Left ventricle myocardium inferior (tissue), 1 donor: Measurements from ENCODE around the gene MED28. TPM values are rescaled to one million over a fixed set of nuclear protein-coding genes. Genes with fewer than 3 reads are reported as not detected.
A peak's percentile ranks its signal among the peaks of the same experiment; 100 is the strongest.
"Not testable (repeated sequence)": the region's sequence is repeated elsewhere in the genome, so short reads cannot be mapped to it uniquely, and the experiment has no call there.

ENCODE experiments used
- DNase-seq: peaks from one replicate; pipeline ENCODE4 v3.0.0-alpha.2; 2020
- H3K27ac ChIP-seq: fragments of 200-600 bp; replicated peaks from 2 replicates; pipeline ENCODE4 v1.8.0; 2021
- H3K27me3 ChIP-seq: fragments of 200-600 bp; 2 replicates; pipeline ENCODE4 v1.8.0; 2021; ENCODE audit warnings: low read depth
- H3K36me3 ChIP-seq: fragments of 200-600 bp; 2 replicates; pipeline ENCODE4 v1.8.0; 2021
- H3K4me1 ChIP-seq: fragments of 200-600 bp; 2 replicates; pipeline ENCODE4 v1.8.0; 2021
- H3K4me3 ChIP-seq: fragments of 200-600 bp; 2 replicates; pipeline ENCODE4 v1.8.0; 2021; ENCODE audit warnings: mild to moderate bottlenecking, moderate library complexity
- H3K9me3 ChIP-seq: fragments of 200-600 bp; replicated peaks from 2 replicates; pipeline ENCODE4 v1.8.0; 2021
- CTCF ChIP-seq: fragments of 200-600 bp; IDR thresholded peaks from 2 replicates; pipeline ENCODE4 v1.8.0; 2021; ENCODE audit warnings: antibody characterized with exemption, mild to moderate bottlenecking, borderline replicate concordance
- intact Hi-C: fragments of 100-400 bp; cut with micrococcal nuclease; formaldehyde crosslinking; loops from one replicate; pipeline ENCODE4 v1.11.0; 2022
- long read RNA-seq: library from polyadenylated mRNA; unstranded; transcript quantifications from one replicate; pipeline ENCODE4 v2.0.0, GENCODE V29; 2021
- total RNA-seq: library from RNA; stranded (reverse); fragmentation: NEBNext Ultra II Directional; extraction: Animal tissue kit (Norgen Biotek cat#: 25700); gene quantifications from one replicate; pipeline ENCODE4 v1.2.1, GENCODE V29; 2021
- donor health status: DM: no; HTN: yes; CAD: no; lungs with severe emphysema.

MED28 gene
- 18.1 TPM for total RNA-seq
- long read RNA-seq, full-length matches to known transcripts = 15 of 24 reads
- long read RNA-seq, partial matches to known transcripts = 1 of 24 reads
- long read RNA-seq, other reads (novel, unspliced or antisense) = 8 of 24 reads

- Histone ChIP-seq H3K4me1 (peaks cover 64% of the 10 kb centered on the region), H3K4me3 (peak within 1 kb of the TSS; percentile 99), H3K36me3 (peaks cover 26% of the 10 kb centered on the region), H3K27me3 (no peaks in the 10 kb centered on the region), H3K9me3 (no peaks in the 10 kb centered on the region), H3K27ac (peak within 1 kb of the TSS; percentile 88)
- intact Hi-C loops = no loop called here
- DNase-seq = peak; percentile 96
- TF ChIP-seq CTCF = peak; percentile 24
Measured at GRCh38 chr4:17614416-17615299, at the start of gene MED28. TSS of gene MED28 (plus strand) at chr4:17614641. CDS start at chr4:17614655, 14 bp downstream.

DNA sequence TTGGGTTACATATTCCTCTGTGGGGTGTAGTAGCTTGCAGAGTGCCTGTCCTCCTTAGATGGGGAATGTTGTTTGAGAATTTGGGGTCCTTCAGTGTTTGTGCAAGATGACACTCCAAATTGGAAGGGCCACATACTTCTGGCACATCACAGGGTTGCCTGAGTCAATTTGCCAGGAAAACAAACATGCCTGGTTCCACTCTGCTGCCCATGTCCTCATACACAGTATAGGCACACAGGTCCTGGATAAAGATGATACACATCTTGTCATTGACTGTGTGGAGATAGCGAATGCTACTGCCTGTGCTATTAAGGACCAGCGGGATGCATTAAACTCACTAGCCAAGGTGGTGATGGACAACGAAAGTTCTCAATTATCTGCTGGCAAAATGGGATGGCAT, 48.6 kb upstream of the MED28 start:
- no peak for DNase-seq
- intact Hi-C loops = no loop called here
- TF ChIP-seq CTCF = no peak
- H3K27me3 ChIP-seq = no peaks in the 10 kb centered on the region
- no peak overlapping the region for H3K27ac ChIP-seq
- no peaks in the 10 kb centered on the region for H3K9me3 ChIP-seq
- no peaks in the 10 kb centered on the region for H3K4me1 ChIP-seq
- H3K4me3 ChIP-seq = no peak overlapping the region
- no peaks in the 10 kb centered on the region for H3K36me3 ChIP-seq

DNA sequence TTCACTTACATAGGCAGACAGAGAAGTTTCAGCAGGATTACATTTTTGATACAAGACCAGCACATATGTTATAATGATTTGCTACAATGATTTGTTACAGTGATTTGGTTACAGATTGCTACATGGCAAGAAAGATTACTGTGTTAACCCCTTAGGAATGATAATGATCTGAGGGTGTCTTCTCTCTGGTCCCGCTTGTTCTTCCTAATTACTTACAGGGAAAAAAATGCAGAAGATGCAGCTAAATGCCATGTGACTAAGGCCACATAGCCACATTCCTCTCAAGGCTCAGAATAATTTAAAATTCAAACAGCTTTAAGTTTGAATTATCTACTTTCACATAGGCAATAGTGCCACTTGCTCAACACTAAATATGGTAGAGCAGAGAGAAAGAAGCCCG, 47.2 kb upstream of the MED28 start:
- no peaks in the 10 kb centered on the region for H3K9me3 ChIP-seq
- TF ChIP-seq CTCF = no peak
- intact Hi-C loops = no loop called here
- H3K27ac ChIP-seq = no peak overlapping the region
- H3K27me3 ChIP-seq = no peaks in the 10 kb centered on the region
- no peaks in the 10 kb centered on the region for H3K4me1 ChIP-seq
- no peak overlapping the region for H3K4me3 ChIP-seq
- DNase-seq = no peak
- H3K36me3 ChIP-seq = no peaks in the 10 kb centered on the region

DNA sequence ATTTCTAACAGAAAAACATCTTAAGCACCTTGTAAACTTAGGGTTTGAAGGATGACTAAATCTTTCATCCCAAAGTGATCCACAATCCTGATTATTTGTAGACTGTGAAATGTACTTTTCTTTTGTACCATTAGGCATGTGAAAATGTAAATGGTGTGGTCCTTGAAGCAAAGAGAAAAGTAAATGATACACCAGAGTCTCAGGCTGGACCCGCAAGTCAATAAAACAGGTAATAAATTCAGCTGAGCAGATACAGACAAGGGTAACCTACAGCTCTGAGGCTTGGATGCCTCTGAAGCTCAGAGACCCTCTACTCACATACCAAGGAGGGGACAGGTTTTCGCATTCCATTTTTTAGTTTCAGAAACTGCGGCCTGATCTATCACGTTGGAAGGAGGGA, 40.2 kb upstream of the MED28 start:
- no peaks in the 10 kb centered on the region for H3K36me3 ChIP-seq
- H3K4me3 ChIP-seq = no peak overlapping the region
- H3K27me3 ChIP-seq = no peaks in the 10 kb centered on the region
- intact Hi-C loops = no loop called here
- H3K27ac ChIP-seq = no peak overlapping the region
- no peaks in the 10 kb centered on the region for H3K9me3 ChIP-seq
- peaks cover 27% of the 10 kb centered on the region for H3K4me1 ChIP-seq
- no peak for TF ChIP-seq CTCF
- DNase-seq = no peak

DNA sequence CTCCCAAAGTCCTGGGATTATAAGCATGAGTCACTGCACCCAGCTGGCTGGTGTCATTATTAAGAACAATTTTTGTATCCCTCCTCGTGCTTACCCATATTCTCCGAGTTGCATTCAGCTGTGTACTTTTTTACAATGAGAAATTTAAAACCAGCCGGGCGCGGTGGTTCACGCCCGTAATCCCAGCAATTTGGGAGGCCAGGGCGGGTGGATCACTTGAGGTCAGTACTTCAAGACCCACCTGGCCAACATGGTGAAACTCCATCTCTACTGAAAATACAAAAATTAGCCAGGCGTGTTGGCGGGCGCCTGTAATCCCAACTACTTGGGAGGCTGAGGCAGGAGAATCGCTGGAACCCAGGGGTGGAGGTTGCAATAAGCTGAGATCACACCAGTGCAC, 39.3 kb upstream of the MED28 start:
- H3K27me3 ChIP-seq, H3K36me3 ChIP-seq, H3K9me3 ChIP-seq, H3K4me3 ChIP-seq, intact Hi-C loops, H3K27ac ChIP-seq, DNase-seq: not testable (repeated sequence)
- peaks cover 35% of the 10 kb centered on the region for H3K4me1 ChIP-seq
